Immature natural killer cell (primary cell): ENCODE measurements around the gene PIGU. TPM values are rescaled to one million over a fixed set of nuclear protein-coding genes. Genes with fewer than 3 reads are reported as not detected.
A peak's percentile ranks its signal among the peaks of the same experiment; 100 is the strongest.

Experiments used
- DNase-seq, 3 donors: peaks; one replicate each; pipeline ENCODE4 v3.0.0; 2022; ENCODE audit warnings: mixed read lengths in 1 of 3
- H3K27ac Mint-ChIP-seq, 6 donors: one replicate each; pipeline ENCODE4 v1.8.0; 2020; ENCODE audit warnings: mixed read lengths in 6 of 6, mild to moderate bottlenecking in 5 of 6, inconsistent platforms in 4 of 6, moderate library complexity in 3 of 6
- H3K27me3 Mint-ChIP-seq, 3 donors: one replicate each; pipeline ENCODE4 v1.8.0; 2020 to 2021; ENCODE audit warnings: low read depth in 3 of 3, mild to moderate bottlenecking in 3 of 3, mixed read lengths in 3 of 3, moderate library complexity in 3 of 3, inconsistent platforms in 1 of 3
- H3K36me3 Mint-ChIP-seq, 3 donors: one replicate each; pipeline ENCODE4 v1.8.0; 2020; ENCODE audit warnings: mixed read lengths in 3 of 3, inconsistent platforms in 2 of 3, mild to moderate bottlenecking in 2 of 3
- H3K4me1 Mint-ChIP-seq, 2 donors: one replicate each; pipeline ENCODE4 v1.8.0; 2020; ENCODE audit warnings: inconsistent platforms in 2 of 2, mild to moderate bottlenecking in 2 of 2, mixed read lengths in 2 of 2, moderate library complexity in 1 of 2
- H3K4me3 Mint-ChIP-seq, 5 donors: one replicate each; pipeline ENCODE4 v1.8.0; 2020; ENCODE audit warnings: mild to moderate bottlenecking in 5 of 5, mixed read lengths in 5 of 5, inconsistent platforms in 3 of 5, moderate library complexity in 3 of 5
- H3K9me3 Mint-ChIP-seq, 6 donors: one replicate each; pipeline ENCODE4 v1.8.0; 2020; ENCODE audit warnings: mild to moderate bottlenecking in 6 of 6, mixed read lengths in 6 of 6, inconsistent platforms in 4 of 6, moderate library complexity in 3 of 6
- polyA plus RNA-seq, 3 donors: library from polyadenylated mRNA; unstranded; fragments of 300-500 nt; fragmentation: Illumina TruSeq; gene quantifications; one replicate each; pipeline ENCODE4 v1.2.3, GENCODE V29; 2021

Gene PIGU
- polyA plus RNA-seq, 3 donors from 2014 or later: 19.3 to 34.7 (median 25.3) TPM

DNA sequence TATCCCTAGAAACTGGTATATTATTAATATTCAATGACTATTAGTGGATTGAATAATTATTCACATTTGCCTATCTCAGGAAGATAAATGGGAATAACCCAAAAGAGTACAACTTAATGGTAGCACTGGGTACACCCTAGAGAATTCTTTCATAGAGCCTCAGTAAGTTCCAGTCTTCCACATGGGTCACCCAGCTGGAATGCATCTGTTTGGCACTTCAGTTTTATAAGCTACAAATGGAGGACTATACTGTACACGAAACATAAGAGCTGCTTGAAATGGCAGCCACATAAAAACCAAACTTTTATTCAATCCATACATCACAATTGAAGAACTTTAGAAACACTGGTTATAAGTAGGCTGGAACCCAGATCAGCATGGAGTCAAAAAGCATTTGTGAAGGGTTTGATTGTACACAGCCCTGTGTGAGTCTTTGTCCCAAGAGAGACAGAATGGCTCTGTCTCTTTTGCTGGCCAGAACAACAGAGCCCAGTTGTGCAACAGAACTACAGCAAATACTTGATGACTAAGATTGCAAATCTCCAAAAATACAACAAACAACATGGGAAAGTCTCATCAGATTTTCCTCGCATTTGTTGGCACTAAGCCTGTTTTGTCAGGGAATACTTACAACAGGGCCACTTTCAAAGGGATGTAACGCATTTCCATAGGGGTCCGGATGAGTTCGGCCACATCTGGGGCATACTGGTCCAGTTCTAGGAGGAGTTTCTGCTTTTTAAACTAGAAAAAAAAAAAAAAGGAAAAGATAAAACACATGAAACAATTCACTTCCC is 39.5 kb downstream of the PIGU start:
- Mint-ChIP-seq H3K36me3 (peaks cover 16 to 43% (median 32%) of the 10 kb centered on the region in 3 donors), H3K27ac (no peak overlapping the region), H3K27me3 (peaks cover 0 to 3% (median 2%) of the 10 kb centered on the region in 3 donors), H3K4me3 (no peak overlapping the region), H3K9me3 (no peaks in the 10 kb centered on the region), H3K4me1 (no peaks in the 10 kb centered on the region)
- no peak for DNase-seq

DNA sequence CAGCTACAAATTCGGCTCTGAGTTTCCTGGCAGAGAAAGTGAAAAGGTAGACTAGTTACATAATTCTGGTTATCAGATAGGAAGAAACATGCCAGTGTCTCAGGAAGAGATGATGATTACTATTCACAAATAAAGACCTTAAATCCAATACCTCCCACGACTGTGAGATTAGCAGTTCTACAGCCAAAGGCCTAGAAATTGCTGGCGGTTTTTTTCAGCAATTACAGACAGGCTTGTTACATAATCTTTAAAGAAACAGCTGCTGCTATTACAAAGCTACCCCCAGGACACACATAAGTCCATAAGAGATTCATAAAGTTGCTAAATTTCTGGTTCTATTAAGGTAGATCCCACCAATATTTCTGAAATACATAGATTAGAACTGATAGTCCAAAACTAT is 40.2 kb downstream of the PIGU start:
- H3K9me3 Mint-ChIP-seq: no peaks in the 10 kb centered on the region
- H3K4me1 Mint-ChIP-seq: no peaks in the 10 kb centered on the region
- H3K27me3 Mint-ChIP-seq: peaks cover 0 to 2% (median 2%) of the 10 kb centered on the region in 3 donors
- no peak for DNase-seq
- no peak overlapping the region for H3K27ac Mint-ChIP-seq
- H3K4me3 Mint-ChIP-seq: no peak overlapping the region
- H3K36me3 Mint-ChIP-seq: peaks cover 16 to 43% (median 33%) of the 10 kb centered on the region in 3 donors

DNA sequence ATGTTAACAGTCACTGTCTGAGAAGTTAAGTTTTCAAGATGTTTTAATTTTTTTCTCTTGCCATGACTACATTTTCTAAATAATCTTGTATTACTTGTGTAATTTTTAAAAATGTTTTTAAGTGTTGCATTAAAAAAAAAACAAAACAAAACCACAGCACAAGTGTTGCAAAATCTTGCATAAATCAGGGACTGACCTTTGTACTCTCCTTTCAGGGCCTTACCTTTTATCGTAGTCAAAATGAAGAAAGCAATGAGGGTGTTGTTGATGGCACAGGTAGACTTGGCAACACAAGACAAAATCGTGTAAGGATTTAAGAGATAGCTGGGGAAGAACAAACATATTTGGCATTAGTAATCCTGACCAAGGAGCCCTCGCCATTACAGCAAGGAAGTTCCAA is 42.5 kb downstream of the PIGU start:
- H3K27ac Mint-ChIP-seq: no peak overlapping the region
- no peak overlapping the region for H3K4me3 Mint-ChIP-seq
- H3K4me1 Mint-ChIP-seq: no peaks in the 10 kb centered on the region
- DNase-seq: no peak
- H3K27me3 Mint-ChIP-seq: peaks cover 0 to 2% (median 2%) of the 10 kb centered on the region in 3 donors
- H3K36me3 Mint-ChIP-seq: peaks cover 24 to 53% (median 33%) of the 10 kb centered on the region in 3 donors
- H3K9me3 Mint-ChIP-seq: no peaks in the 10 kb centered on the region

DNA sequence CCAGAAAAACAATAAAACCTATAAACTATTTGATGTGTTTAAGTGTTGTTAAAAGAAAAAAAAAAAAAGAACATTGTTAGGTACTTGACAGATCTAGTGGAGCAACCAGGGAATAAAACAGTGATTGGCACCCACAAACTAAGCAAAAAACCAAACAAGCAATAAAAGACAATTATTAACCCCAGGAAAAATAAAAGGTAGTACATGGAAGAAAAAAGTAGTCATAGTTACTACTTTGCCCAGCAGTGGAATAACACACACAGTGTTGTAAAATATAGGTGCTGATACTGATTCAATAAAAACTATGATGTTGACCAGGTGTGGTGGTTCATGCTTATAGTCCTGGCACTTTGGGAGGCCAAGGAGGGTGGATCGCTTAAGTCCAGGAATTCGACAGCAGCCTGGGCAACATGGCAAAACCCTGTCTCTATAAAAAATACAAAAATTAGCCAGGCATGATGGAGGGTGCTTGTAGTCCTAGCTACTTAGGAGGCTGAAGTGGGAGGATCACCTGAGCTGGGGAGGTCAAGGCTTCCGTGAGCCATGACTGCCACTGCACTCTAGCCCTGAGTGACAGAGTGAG is 43.9 kb downstream of the PIGU start:
- Mint-ChIP-seq H3K9me3 (no peaks in the 10 kb centered on the region), H3K27me3 (peaks cover 0 to 3% (median 2%) of the 10 kb centered on the region in 3 donors), H3K4me3 (no peak overlapping the region), H3K4me1 (no peaks in the 10 kb centered on the region), H3K27ac (no peak overlapping the region), H3K36me3 (peaks cover 17 to 46% (median 26%) of the 10 kb centered on the region in 3 donors)
- no peak for DNase-seq

DNA sequence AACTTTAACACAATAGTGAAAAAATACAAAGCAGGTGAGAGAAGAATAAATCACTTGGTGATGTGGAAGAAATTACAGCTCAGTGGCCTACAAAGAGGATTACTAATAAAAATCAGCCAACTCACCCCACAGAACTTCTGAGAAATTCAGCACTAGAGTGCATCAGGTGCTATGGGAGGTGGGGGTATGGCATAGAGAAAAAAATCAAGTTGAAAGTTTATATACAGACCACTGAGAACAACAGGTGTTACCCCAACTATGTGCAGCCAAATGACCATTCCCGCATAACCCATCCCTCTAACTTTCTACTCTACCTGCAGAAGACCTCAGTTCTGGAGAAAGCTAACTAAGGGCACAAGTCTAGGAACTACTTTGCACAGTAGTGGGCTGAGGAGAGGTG is 47.0 kb downstream of the PIGU start:
- H3K36me3 Mint-ChIP-seq: peaks cover 16 to 32% (median 19%) of the 10 kb centered on the region in 3 donors

DNA sequence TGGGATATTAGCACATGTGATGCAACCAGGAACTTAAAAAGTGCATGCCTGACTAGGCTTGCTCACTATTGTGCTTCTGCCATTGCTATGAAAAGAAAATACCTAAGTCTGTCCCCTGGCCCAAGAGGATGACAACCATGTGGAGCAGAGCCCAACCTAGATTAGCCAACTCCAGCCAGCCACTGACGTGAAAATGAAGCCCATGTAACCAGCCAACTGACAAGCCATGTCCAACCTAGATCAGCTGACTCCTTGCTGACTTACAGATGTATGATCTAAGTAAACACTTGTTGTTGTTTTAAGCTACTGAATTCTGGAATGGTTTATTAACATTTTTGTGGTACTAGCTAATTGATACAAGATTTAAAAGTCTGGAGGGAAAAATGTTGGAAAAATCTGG is 47.5 kb downstream of the PIGU start:
- no peaks in the 10 kb centered on the region for H3K4me1 Mint-ChIP-seq
- no peak overlapping the region for H3K27ac Mint-ChIP-seq
- DNase-seq: no peak
- H3K9me3 Mint-ChIP-seq: no peaks in the 10 kb centered on the region
- H3K4me3 Mint-ChIP-seq: no peak overlapping the region
- H3K27me3 Mint-ChIP-seq: peaks cover 0 to 3% (median 2%) of the 10 kb centered on the region in 3 donors
- peaks cover 16 to 30% (median 16%) of the 10 kb centered on the region in 3 donors for H3K36me3 Mint-ChIP-seq

More for the DNA sequence above, 47.0 kb downstream of the PIGU start:
- Mint-ChIP-seq H3K27me3 (peaks cover 0 to 3% (median 2%) of the 10 kb centered on the region in 3 donors), H3K4me3 (no peak overlapping the region), H3K4me1 (no peaks in the 10 kb centered on the region), H3K9me3 (no peaks in the 10 kb centered on the region), H3K27ac (no peak overlapping the region)
- DNase-seq: no peak

DNA sequence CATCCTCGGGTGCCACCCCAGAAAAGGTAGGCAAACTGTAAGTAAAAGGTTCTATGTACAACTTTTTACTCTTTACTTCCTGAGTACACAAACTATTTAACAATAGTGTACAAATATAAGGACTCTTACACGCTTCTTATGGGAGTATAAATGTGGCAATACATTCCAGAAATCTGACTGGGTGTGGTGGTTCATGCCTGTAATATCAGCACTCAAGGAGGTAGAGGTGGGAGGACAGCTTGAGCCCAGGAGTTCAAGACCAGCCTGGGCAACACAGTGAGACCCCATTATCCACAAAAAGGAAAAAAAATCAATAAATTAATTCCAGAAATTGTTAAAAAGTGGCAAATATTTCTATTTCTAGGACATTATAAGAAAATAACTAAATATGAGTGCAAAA is 48.9 kb downstream of the PIGU start:
- no peak overlapping the region for H3K27ac Mint-ChIP-seq
- no peak overlapping the region for H3K4me3 Mint-ChIP-seq
- peaks cover 0 to 3% (median 0%) of the 10 kb centered on the region in 3 donors for H3K27me3 Mint-ChIP-seq
- no peaks in the 10 kb centered on the region for H3K9me3 Mint-ChIP-seq
- peaks cover 0 to 2% of the 10 kb centered on the region in 2 donors for H3K4me1 Mint-ChIP-seq
- peaks cover 12 to 25% (median 13%) of the 10 kb centered on the region in 3 donors for H3K36me3 Mint-ChIP-seq
- no peak for DNase-seq

DNA sequence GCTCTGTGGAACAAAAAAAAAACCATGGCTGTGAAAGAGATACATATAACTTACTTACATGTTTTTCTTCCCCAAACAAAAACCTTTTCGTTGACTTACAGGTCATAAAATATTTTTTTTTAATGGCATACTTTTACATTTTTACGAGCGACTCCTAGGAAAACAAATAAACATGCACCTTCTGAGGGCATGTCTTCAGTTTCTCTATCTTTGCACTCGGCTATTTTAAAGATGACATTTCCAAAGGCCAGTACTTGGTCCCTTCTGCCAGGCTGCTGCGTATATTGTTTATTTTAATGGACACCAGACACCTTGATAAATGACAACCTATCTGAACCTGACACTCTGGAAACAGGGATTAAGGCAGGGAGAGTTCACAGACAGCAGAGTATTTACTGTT is 49.4 kb downstream of the PIGU start:
- H3K36me3 Mint-ChIP-seq: peaks cover 6 to 23% (median 7%) of the 10 kb centered on the region in 3 donors
- H3K27me3 Mint-ChIP-seq: peaks cover 0 to 3% (median 0%) of the 10 kb centered on the region in 3 donors
- no peaks in the 10 kb centered on the region for H3K9me3 Mint-ChIP-seq
- no peak for DNase-seq
- peaks cover 0 to 6% of the 10 kb centered on the region in 2 donors for H3K4me1 Mint-ChIP-seq
- H3K27ac Mint-ChIP-seq: no peak overlapping the region
- H3K4me3 Mint-ChIP-seq: no peak overlapping the region

DNA sequence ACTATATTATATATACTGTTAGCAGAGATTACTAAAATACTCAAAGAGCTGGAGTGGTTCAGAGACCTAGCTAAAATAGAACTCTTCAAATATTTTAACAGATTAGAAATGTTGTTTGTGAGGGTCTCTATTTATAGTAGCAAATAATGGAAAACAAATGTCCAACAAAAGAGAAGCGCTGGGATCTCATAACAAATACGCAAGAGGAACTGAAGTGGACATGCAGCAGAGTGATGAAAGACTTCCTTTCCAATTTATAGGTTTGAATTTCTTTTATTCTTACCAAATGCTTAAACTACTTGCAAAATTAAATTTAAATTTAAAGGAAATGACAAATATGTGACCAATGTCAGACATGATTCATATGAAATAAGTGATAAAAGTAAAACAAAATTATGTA is 49.9 kb downstream of the PIGU start:
- H3K27ac Mint-ChIP-seq: no peak overlapping the region
- peaks cover 0 to 6% of the 10 kb centered on the region in 2 donors for H3K4me1 Mint-ChIP-seq
- no peak for DNase-seq
- H3K36me3 Mint-ChIP-seq: peaks cover 5 to 24% (median 7%) of the 10 kb centered on the region in 3 donors
- no peaks in the 10 kb centered on the region for H3K9me3 Mint-ChIP-seq
- H3K4me3 Mint-ChIP-seq: no peak overlapping the region
- H3K27me3 Mint-ChIP-seq: peaks cover 0 to 3% (median 0%) of the 10 kb centered on the region in 3 donors

DNA sequence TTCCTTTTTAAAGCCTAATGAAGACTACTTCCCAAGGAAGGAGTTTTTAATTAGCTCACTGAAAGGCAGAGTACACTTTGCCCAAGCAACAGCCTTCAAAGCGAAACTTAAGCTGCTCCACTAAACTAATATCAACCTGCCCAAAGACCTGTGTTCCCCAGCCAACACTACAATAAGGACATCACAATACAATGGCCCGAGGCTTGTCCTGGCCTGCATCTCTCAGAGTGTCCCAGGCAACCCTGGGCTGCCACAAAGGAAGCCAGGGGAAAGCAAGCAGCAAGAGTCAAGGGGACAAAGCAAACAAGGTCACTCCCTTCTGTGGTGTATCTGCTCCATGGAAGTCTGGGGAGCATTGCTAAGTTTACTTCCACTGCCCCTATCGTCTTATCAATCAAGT is 52.3 kb downstream of the PIGU start:
- H3K27ac Mint-ChIP-seq: no peak overlapping the region
- no peak overlapping the region for H3K4me3 Mint-ChIP-seq
- H3K36me3 Mint-ChIP-seq: peaks cover 5 to 35% (median 16%) of the 10 kb centered on the region in 3 donors
- H3K27me3 Mint-ChIP-seq: peaks cover 0 to 3% (median 0%) of the 10 kb centered on the region in 3 donors
- H3K4me1 Mint-ChIP-seq: peaks cover 10 to 24% of the 10 kb centered on the region in 2 donors
- no peaks in the 10 kb centered on the region for H3K9me3 Mint-ChIP-seq
- DNase-seq: no peak

DNA sequence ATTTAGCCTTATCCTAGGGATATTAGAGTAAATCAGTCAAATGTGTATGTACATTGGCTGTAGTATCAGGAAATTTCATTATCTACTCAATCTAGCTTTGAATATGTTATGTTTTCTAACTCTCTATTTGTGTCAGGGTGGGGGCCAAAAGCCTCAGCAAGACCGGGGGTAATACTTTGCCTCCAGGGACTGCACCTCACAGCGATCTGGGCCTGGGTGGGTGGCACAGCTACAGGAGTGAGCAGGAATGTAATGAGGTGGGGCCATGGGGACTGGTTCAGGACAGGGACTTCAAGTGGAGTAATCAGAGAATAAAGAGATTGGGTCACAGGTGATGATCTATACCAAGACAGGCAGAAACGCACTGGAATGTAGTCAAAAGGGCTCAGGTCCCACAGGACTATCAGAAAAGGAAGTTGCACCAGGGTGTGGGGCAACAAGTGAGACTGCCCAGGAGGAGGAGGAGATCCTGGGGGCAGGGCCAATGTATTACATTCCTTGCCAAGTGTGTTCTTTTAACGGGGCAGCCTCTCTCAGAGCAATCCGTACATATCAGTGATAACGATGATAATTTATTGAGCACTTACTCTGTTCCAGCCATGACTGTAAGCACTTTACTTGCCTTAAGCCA is 54.0 kb downstream of the PIGU start:
- H3K27ac Mint-ChIP-seq: no peak overlapping the region
- peaks cover 10 to 24% of the 10 kb centered on the region in 2 donors for H3K4me1 Mint-ChIP-seq
- H3K9me3 Mint-ChIP-seq: no peaks in the 10 kb centered on the region
- peaks cover 9 to 32% (median 15%) of the 10 kb centered on the region in 3 donors for H3K36me3 Mint-ChIP-seq
- H3K4me3 Mint-ChIP-seq: no peak overlapping the region
- no peak for DNase-seq
- peaks cover 0 to 2% (median 0%) of the 10 kb centered on the region in 3 donors for H3K27me3 Mint-ChIP-seq

DNA sequence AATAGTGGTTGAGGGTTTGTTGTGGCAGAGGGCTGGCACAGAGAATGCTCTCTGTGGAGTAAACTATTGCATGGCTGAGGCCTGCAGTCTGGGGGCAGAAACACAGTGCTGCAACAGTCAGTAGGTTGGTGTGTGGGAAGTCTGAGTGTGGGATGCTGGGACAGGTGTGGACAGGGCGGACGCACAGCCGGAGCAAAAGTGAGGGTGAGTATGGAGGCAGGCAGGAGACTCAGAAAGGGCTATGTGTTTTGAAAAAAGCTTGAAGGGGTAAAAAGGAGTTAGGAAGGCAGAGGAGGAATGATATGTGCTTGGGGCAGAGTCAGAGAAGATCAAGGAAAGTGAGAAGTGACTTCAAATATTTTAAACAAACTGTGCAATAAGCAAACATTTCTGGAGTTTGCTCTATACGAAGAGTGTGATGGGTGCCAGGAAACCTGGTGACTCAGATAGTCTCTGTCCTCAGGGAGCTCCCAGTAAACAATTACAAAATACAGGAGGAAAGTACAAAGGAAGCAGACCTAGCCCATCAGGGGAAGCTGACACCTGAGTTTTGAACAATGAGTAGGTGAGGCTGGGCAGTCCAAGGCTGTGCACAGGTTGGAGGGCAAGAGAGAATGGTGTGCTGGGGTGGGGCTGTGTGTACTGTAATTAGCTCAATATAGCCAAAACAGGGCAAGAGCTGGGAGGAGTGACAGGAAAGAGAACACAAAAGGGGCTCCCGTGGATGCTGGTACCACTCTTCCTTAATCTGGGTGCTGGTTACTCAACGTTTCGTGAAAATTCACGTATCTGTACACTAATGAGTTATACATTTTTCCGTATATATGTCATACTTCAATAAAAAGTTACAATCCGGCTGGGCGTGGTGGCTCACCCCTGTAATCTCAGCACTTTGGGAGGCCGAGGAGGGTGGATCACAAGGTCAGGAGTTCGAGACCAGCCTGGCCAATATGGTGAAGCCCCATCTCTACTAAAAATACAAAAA is 55.2 kb downstream of the PIGU start:
- H3K27ac Mint-ChIP-seq: peak overlapping the region; percentile 1 to 92 (median 34)
- peaks cover 10 to 24% of the 10 kb centered on the region in 2 donors for H3K4me1 Mint-ChIP-seq
- peak overlapping the region in 1 of 5 donors; percentile 88 for H3K4me3 Mint-ChIP-seq
- no peaks in the 10 kb centered on the region for H3K9me3 Mint-ChIP-seq
- peaks cover 0 to 1% (median 0%) of the 10 kb centered on the region in 3 donors for H3K27me3 Mint-ChIP-seq
- no peak for DNase-seq
- peaks cover 9 to 32% (median 11%) of the 10 kb centered on the region in 3 donors for H3K36me3 Mint-ChIP-seq

DNA sequence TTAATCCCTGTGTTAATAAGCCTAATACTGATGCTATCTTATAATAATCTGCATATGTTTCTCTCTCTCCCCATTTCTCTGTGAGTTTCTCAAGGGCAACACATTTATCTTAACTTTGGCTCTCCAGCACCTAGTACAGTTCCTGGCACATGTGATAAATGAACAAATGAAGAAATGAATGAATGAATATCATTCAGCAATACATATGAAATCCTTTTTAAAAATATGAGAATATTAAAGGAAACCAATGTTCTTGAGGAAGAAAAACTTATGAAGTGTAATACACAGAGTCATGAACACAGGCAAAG is 55.9 kb downstream of the PIGU start:
- DNase-seq: no peak
- Mint-ChIP-seq H3K36me3 (peaks cover 9 to 32% (median 11%) of the 10 kb centered on the region in 3 donors), H3K9me3 (no peaks in the 10 kb centered on the region), H3K4me3 (peak overlapping the region in 2 of 5 donors; percentile 17 to 88), H3K27ac (peak overlapping the region in 5 of 6 donors; percentile 1 to 92 (median 51)), H3K27me3 (peaks cover 0 to 1% (median 0%) of the 10 kb centered on the region in 3 donors), H3K4me1 (peaks cover 10 to 24% of the 10 kb centered on the region in 2 donors)
